Activated CD4-positive, CD25-positive, alpha-beta regulatory T cell treated with anti-CD3 and anti-CD28 coated beads, Interleukin-2, amount 50 U/mL, for 72 hours (primary cell): ENCODE data around the gene HSPB7.

Experiments used
- DNase-seq: peaks from one replicate; pipeline ENCODE4 v3.0.0; 2021

HSPB7 gene

DNA sequence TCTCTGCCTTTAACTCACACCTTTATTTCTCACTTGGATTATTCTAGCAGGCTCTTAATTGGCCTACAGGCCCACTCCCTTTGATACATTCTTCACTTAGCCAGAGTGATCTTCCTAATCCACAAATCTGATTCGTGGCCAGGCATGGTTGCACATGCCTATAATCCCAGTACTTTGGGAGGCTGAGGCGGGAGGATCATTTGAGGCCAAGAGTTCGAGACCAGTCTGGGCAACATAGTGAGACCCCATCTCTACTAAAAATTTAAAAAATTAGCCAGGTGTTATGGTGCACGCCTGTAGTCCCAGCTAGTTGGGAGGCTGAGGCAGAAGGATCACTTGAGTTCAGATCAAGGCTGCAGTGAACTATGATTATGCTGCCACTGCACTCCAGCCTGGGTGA is 44.1 kb downstream of the HSPB7 start:
- DNase-seq = no peak

DNA sequence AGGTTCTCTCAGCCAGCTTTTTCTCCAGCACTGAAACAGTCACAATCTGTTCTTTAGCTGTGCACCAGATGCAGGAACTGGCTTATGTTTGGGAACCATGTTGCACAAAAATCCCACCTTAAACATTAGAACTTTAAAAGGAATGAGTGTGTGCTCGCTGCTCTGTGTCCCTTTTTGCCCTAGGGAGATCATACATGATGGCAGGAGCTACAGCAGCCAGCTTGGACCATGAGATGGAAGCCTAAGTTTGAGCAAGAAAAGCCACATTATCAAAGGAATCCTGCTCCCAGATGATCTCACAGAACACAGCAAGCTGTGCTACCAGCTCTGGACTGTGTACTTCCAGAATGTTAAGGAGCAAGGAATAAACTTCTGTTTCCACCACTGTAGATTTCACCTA is 45.4 kb downstream of the HSPB7 start:
- no peak for DNase-seq

DNA sequence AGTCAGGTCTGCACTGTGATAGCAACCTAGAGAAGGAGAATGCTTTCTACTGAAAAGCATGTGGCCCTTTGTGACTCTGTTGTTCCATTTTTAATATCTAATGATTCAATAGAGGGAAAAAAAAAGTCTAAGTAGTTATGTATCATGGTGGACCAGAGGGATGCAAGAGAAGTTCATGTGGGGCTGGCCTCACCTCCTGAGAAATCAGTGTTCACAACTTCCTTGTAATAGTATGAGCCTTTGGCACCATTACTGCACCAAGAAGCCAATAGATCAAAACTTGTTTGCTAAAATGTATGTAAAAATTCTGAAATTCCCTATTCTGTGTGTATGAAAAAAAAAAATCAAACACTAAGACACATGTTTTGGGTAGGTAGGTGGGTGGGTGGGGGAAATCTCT is 46.9 kb downstream of the HSPB7 start:
- DNase-seq = no peak

DNA sequence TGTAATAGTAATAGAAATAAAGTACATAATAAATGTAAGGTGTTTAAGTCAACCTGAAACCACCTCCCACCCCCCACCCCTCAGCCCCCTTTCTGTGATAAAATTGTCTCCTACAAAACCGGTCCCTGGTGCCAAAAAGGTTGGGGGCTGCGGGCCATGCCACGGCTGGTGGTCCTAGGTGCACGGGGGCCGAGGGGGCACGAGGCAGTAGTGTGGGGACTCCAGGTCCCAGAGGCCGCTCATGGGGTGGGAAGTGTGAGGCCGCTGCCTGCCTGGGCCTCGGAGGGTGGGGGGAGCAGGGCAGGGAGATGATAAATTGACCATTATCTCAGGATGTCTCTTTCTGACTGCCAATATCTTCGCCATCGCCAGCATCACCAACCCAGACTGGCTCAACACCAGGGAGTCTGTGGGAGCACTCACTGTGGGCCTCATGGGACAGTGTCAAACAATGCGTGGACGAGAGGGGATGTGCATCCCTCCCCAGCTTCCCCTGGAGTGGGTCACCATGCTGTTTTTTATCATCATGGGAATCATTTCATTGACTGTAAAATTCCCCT is 48.4 kb downstream of the HSPB7 start:
- DNase-seq = no peak

DNA sequence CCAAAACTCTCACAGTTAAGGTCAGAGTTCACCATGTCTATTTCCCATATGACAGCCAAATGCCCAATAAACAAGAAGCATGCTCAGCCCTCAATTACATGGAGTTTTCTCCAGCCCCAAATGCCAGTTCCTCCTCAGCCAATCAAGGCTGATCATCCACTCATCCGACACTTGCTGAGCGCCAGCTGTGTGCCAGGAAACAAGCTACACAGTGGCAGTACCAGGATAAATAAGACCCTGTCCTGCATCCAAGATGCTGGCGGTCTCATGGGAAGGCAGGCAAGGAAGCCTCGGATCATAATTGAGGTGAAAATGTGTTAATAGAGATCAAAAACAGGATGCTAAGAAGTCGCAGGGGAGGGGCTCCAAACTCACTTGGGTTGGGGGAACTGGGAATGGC is 49.7 kb downstream of the HSPB7 start:
- no peak for DNase-seq

DNA sequence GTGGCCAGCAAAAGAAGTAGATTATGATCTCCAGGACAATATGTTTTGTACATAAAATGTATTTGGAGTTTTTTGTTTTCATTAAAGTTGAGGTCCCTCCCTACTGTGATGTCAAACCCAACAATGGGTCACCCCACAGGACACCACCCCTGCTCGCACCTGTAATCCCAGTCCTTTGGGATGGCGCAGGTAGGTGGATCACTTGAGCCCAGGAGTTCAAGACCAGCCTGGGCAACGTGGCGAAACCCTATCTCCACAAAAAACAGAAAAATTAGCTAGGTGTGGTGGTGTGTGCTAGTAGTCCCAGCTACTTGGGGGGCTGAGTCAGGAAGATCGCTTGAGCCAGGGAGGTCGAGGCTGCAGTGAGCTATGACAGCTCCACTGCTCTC is 50.9 kb downstream of the HSPB7 start:
- no peak for DNase-seq

DNA sequence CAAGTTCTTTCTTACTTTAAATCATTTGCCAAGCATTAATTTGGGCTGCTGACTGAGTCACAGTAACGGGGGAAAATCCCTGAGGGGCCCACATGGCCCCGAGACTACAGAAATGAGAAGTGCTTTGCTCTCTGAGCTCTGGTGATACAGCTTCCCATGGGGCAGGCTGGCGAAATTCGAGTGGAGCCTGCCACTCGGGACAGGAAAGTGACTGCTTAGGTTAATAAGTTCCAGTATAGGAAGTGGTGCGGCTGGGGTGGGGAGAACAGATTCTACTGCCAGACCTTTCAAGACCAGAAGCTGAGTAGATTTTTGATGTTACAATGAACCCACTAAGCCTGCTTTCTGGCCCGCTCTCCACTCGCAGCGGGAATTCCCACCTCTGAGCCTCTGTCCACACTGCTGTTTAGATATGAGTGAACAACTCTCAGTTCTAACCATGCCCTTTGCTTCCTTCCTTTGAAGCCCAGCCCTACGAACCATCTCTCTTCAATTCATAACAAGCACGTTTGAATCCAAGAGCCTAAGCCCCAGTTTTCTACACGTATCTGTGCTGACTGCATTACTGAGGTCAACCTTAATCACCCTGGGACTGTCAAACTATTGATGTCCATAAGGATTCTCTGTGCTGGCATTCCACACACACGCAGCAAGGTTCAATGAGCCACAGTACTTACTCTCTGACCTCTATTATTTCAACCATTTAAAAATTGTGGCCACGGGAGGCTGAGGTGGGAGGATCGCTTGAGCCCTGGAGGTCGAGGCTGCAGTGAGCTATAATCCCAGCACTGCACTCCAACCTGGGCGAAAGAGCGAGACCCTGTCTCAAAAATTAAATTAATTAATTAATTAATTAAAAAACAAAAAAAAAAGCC is 51.5 kb downstream of the HSPB7 start:
- peak; percentile 78 for DNase-seq

DNA sequence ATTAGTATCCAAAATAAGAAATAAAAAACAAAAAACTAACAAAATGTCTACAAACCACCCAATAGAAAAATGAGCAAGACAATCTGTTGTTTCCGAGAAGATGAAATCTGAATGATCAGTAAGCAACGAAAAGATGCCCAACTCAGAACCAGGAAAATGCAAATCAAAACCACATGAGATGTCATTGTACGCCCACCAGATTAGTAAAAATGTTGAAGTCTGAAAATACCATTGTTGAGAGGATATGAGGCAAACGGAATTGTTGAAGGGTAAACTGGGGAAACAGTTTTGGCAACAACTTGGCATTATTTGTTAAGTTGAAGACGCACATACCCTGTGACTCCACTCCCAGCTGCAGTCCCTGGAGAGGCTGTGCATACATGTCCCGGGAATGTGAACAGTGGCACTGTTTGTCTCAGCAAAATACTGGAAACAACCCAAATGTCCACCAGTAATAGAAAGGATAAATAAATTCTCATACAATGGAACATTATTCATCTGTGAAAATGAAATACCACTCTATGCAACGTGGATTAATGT is 52.5 kb downstream of the HSPB7 start:
- DNase-seq = no peak
